Lower leg skin (tissue), 3 donors: ENCODE data around the gene CFAP65.

Experiments
- POLR2A ChIP-seq, 2 donors: fragments of 450-650 bp; IDR thresholded peaks; one replicate each; pipeline ENCODE4 v1.6.1; 2016 to 2017; ENCODE audit warnings: antibody characterized with exemption in 2 of 2, mild to moderate bottlenecking in 1 of 2, moderate library complexity in 1 of 2
- TF ChIP-seq, protein P1 (sequence below), 3 donors: fragments of 450-650 bp; IDR thresholded peaks; one replicate each; pipeline ENCODE4 v1.5.1; 2016; ENCODE audit warnings: antibody characterized with exemption in 3 of 3, mild to moderate bottlenecking in 3 of 3, moderate library complexity in 2 of 3

- TF ChIP-seq, protein P1, sequence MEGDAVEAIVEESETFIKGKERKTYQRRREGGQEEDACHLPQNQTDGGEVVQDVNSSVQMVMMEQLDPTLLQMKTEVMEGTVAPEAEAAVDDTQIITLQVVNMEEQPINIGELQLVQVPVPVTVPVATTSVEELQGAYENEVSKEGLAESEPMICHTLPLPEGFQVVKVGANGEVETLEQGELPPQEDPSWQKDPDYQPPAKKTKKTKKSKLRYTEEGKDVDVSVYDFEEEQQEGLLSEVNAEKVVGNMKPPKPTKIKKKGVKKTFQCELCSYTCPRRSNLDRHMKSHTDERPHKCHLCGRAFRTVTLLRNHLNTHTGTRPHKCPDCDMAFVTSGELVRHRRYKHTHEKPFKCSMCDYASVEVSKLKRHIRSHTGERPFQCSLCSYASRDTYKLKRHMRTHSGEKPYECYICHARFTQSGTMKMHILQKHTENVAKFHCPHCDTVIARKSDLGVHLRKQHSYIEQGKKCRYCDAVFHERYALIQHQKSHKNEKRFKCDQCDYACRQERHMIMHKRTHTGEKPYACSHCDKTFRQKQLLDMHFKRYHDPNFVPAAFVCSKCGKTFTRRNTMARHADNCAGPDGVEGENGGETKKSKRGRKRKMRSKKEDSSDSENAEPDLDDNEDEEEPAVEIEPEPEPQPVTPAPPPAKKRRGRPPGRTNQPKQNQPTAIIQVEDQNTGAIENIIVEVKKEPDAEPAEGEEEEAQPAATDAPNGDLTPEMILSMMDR (IDR thresholded peaks at IDR 0.05), result no peak
- TF ChIP-seq POLR2A (IDR thresholded peaks at IDR 0.05), result no peak
Measured at GRCh38 chr2:219081096-219081495, 39.8 kb upstream of the CFAP65 start.
